IPS DF 6.9 (cell line): Measurements from ENCODE around the gene EP300.

ENCODE experiments used
- DNase-seq: peaks from one replicate; pipeline ENCODE4 v3.0.0-alpha.2; 2013; ENCODE audit warnings: low read depth, low spot score
- H3K27ac ChIP-seq: one replicate; pipeline ENCODE4 v1.5.1; 2013; ENCODE audit warnings: low read length, control low read depth
- H3K27me3 ChIP-seq: 2 replicates; pipeline ENCODE4 v1.6.1; 2013; ENCODE audit warnings: mild to moderate bottlenecking, low read length; ENCODE audit not compliant: control insufficient read depth, insufficient read depth
- H3K36me3 ChIP-seq: 2 replicates; pipeline ENCODE4 v1.6.1; 2013; ENCODE audit warnings: low read length; ENCODE audit not compliant: control insufficient read depth, insufficient read depth
- H3K4me1 ChIP-seq: 2 replicates; pipeline ENCODE4 v1.6.1; 2013; ENCODE audit warnings: low read length; ENCODE audit not compliant: control insufficient read depth, insufficient read depth
- H3K4me3 ChIP-seq: 2 replicates; pipeline ENCODE4 v1.5.1; 2013; ENCODE audit warnings: mild to moderate bottlenecking, low read length
- H3K9me3 ChIP-seq: 2 replicates; pipeline ENCODE4 v1.6.1; 2013; ENCODE audit warnings: low read length, inconsistent platforms; ENCODE audit not compliant: control insufficient read depth, insufficient read depth
- WGBS: extraction: QIAGEN DNeasy Blood & Tissue Kit; methylation state at CpG from one replicate; pipeline ENCODE4 v1.1.7; 2013; ENCODE audit warnings: mixed read lengths, missing lambda C conversion rate; ENCODE audit not compliant: insufficient read length, insufficient coverage; 5-methylcytosine and 5-hydroxymethylcytosine counted together

The EP300 gene

DNA sequence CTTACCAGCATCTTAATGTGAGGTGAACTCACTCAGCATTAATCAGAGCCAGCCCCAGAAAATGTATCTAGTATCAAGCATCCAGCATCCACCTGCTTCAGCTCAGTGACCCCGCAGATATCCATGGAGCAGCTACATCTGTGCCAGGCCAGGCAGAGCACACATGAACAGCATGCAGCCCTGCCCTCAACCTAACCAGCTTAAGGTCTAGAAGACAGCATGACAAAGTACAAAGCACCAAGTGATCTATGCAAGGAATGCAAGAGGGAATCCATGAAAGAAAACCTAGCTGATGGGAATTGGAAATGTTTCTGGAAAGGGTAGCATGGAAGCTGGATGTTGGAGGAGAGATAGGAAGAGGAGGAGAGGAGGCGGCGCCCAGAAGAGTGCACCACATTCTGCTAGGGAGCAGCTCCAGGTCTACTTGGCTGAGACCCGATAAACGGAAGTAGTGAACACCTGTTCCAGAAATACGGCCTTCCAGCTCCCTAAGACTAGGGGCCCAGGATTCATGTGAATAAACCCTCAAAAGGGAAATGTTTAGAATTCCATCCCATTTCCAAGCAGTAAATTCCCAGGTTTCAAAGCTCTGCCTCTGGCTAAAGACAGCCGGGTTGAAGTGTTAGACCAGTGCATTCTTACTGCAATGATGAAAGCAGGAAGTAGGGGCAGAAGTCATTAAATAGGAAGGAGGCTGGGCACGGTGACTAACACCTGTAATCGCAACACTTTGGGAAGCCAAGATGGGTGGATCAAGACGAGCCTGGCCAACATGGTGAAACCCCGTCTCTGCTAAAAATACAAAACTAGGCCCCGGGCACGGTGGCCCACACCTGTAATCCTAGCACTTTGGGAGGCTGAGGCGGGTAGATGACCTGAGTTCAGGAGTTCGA lies 89.2 kb downstream of the EP300 start:
- Histone ChIP-seq H3K4me3 (no peak overlapping the region), H3K4me1 (peaks cover 2% of the 10 kb centered on the region; the same call in 1 of the 2 replicates), H3K27me3 (no peaks in the 10 kb centered on the region), H3K36me3 (peaks cover 21% of the 10 kb centered on the region), H3K27ac (no peak overlapping the region), H3K9me3 (no peaks in the 10 kb centered on the region)
- DNase-seq = no peak
- no CpG with 5 or more reads among the region's 15 CpGs for WGBS

DNA sequence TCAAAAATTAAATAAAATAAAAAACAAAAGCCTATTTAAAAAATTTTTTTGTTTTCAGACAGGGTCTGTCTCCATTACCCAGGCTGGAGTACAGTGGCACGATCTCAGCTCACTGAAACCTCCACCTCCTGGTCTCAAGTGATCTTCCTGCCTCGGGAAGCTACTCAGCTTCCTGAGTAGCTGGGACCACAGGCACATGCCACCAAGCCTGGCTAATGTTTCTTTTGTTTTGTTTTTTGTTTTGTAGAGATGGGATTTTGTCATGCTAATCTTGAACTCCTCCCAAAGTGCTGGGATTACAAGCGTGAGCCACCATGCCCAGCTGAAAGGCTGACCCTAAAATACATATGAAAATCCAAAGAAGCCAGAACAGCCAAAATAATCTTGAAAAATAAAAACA lies 92.3 kb downstream of the EP300 start:
- Histone ChIP-seq H3K36me3 (no peaks in the 10 kb centered on the region), H3K4me1 (0 out of 2 replicates have a peak, but pooled peaks cover 2% of the 10 kb centered on the region), H3K4me3 (no peak overlapping the region), H3K9me3 (no peaks in the 10 kb centered on the region), H3K27ac (no peak overlapping the region), H3K27me3 (no peaks in the 10 kb centered on the region)
- DNase-seq = peak; percentile 52
- WGBS = no CpG with 5 or more reads among the region's 3 CpGs

DNA sequence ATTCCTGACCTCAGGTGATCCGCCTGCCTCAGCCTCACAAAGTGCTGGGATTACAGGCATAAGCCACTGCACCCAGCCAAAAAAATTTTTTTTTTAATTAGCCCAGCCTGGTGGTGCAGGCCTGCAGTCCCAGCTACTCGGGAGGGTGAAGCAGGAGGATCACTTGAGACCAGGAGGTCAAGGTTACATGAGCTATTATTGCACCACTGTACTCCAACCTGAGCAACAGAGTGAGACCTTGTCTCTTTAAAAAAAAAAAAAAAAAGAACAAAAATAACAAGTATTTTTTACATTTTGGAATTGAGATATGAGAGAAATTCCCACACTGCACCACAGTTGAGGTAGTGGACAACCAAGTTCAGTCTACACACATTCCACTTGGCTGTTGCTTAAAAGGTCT lies 99.1 kb downstream of the EP300 start:
- Histone ChIP-seq H3K4me3 (no peak overlapping the region), H3K27ac (no peak overlapping the region), H3K27me3 (no peaks in the 10 kb centered on the region), H3K36me3 (no peaks in the 10 kb centered on the region), H3K9me3 (no peaks in the 10 kb centered on the region), H3K4me1 (no peaks in the 10 kb centered on the region)
- no peak for DNase-seq
- no CpG with 5 or more reads among the region's 2 CpGs for WGBS

DNA sequence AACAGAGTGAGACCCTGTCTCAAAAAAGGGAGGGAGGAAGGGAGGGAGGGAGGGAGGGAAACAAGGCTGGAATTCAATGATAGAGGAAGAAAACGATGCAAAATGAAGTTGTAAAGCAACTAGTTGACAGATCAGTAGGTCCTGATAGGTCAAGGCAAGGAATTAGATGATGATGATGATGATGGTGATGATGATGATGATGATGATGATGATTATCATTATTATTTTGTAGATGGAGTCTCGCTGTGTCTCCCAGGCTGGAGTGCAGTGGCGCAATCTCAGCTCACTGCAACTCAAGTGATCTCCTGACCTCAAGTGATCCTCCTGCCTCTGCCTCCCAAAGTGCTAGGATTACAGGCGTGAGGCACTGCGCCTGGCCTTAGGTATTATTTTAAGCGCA lies 101.4 kb downstream of the EP300 start:
- Histone ChIP-seq H3K27me3 (no peaks in the 10 kb centered on the region), H3K4me1 (no peaks in the 10 kb centered on the region), H3K4me3 (no peak overlapping the region), H3K9me3 (no peaks in the 10 kb centered on the region), H3K36me3 (no peaks in the 10 kb centered on the region), H3K27ac (no peak overlapping the region)
- DNase-seq = no peak
- no CpG with 5 or more reads among the region's 6 CpGs for WGBS

DNA sequence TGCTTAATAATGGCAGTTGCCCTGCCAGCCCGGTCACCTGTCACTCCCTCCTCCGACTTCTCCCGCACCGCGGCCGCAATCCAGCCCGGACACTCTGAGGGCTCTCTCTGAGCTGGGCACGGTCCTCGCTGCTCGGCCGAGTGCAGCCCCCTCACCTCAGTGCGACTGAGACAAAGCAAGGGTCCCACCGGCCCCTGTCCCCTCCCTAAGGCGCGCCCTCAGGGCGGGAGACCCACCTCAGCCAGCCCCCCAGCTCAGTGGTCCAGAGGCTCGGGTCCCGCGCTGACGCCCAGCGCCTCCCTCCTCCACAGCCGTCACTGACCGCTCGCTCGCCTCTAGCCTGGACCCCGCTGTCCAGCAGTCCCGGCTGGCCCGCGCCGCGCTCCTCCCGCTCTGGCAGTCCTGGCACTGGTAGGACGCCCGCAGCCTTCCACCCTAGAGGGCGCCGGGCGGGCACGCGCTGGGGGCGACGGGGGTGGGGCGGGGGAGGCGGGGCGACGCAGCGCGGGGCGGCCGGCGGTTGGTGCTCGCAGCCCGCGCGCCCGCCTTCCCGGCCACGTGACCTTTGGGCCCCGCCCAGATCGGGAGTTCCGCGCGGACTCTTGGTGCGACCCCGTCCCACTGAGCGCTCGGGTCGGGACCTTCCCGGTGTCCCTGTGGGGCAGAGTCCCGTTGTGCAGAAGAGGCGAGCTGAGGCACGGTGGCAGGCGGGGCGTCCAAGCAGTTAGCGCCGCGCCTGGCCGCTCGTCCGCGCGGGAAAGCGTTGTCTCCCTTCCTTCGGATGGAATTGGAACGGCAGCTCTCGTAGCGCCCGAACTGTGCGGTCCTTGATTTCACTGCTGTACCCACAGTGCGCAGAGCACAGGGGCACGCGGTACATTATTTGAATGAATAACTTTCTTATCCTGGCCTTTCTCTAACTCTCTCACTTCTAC lies 104.9 kb downstream of the EP300 start:
- no peak for DNase-seq
- Histone ChIP-seq H3K27ac (no peak overlapping the region), H3K4me3 (peak overlapping the region; percentile 61; the same call in 1 of the 2 replicates), H3K9me3 (no peaks in the 10 kb centered on the region), H3K36me3 (no peaks in the 10 kb centered on the region), H3K4me1 (no peaks in the 10 kb centered on the region), H3K27me3 (no peaks in the 10 kb centered on the region)
- WGBS = no CpG with 5 or more reads among the region's 91 CpGs

DNA sequence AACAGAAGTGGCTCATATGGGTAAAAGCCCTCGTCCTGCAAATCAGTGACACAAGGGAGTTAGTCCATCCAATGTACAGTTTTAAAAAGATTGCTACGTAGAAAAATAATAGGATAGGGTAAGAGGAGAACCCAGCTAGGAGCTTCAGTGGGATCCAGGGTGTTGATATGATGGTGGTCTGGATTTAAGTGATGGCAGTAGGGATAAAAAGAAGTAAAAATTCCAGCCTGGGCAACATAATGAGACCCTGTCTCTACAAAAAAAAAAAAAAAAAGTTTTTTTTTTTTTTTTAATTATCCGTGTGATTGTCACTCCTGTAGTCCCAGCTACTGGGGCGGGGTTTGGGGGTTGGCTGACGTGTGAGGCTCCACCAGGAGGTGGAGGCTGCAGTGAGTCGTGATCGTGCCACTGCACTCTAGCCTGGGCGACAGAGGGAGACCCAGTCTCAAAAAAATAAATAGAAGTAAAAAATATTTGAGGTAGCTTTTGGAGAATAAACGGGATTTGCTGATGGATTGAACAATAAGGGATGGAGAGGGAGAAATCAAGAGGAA lies 105.7 kb downstream of the EP300 start:
- H3K4me3 ChIP-seq = no peak overlapping the region
- no peak for DNase-seq
- no CpG with 5 or more reads among the region's 9 CpGs for WGBS

DNA sequence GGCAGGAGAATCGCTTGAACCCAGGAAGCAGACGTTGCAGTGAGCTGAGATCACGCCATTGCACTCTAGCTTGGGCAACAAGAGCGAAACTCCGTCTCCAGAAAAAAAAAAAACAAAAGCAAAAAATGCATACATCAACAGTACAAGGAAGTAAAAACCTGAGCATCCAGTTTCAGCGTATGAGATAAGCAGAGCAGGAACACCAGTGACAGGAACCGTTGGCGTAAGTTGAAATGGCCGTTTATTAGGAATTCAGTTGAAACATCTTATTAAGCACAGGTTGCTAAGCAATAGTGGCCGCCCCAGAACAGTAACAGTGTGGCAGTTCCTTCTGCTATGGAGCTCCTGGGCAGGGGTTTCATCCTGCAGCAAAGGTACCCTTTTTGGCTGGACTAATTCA lies 108.7 kb downstream of the EP300 start:
- Histone ChIP-seq H3K4me1 (no peaks in the 10 kb centered on the region), H3K27ac (no peak overlapping the region), H3K36me3 (no peaks in the 10 kb centered on the region), H3K9me3 (no peaks in the 10 kb centered on the region), H3K27me3 (no peaks in the 10 kb centered on the region), H3K4me3 (no peak overlapping the region)
- DNase-seq = no peak
- no CpG with 5 or more reads among the region's 10 CpGs for WGBS

More for the DNA sequence above, 105.7 kb downstream of the EP300 start:
- Histone ChIP-seq H3K9me3 (no peaks in the 10 kb centered on the region), H3K27me3 (no peaks in the 10 kb centered on the region), H3K36me3 (no peaks in the 10 kb centered on the region), H3K4me1 (no peaks in the 10 kb centered on the region), H3K27ac (no peak overlapping the region)

DNA sequence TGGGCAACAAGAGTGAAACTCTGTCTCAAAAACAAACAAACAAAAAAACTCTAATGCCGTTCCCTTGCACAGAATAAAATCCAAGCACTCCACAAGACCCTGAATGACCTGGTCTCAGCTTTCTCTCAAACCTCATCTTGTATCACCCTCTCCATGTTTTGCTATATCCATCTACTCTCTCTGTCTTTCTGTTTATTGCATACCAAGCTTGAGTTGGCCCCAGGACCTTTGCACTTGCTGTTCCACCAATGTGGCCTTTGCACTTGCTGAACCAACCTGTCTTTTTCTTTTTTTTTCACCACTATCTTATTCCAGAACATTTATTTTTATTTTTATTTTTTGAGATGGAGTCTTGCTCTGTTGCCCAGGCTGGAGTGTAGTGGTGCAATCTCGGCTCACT lies 110.7 kb downstream of the EP300 start:
- no peak for DNase-seq
- no peak overlapping the region for H3K4me3 ChIP-seq
- WGBS = no CpG with 5 or more reads among the region's 2 CpGs
- H3K36me3 ChIP-seq = no peaks in the 10 kb centered on the region
- no peaks in the 10 kb centered on the region for H3K9me3 ChIP-seq
- no peaks in the 10 kb centered on the region for H3K27me3 ChIP-seq
- no peaks in the 10 kb centered on the region for H3K4me1 ChIP-seq
- H3K27ac ChIP-seq = no peak overlapping the region

DNA sequence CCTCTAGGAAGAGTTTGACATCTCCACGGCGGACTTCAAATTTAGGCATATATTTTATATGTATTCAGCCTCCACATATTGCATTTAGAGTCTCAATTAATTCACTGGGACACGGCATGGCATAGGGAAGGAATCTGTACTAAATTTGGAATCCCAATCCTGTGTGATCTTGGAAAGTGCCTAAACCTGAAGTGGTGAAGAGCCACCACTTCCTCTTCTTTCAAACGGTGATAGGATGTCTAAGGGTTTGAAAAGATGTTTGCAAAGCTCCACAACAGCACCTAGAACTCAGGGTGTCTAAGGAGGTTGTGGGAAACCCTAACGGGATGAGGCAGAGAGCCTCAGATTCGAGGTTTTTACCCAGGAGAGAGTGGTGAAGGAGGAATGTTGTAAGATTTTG lies 111.7 kb downstream of the EP300 start:
- H3K36me3 ChIP-seq = no peaks in the 10 kb centered on the region
- H3K4me1 ChIP-seq = no peaks in the 10 kb centered on the region
- H3K27me3 ChIP-seq = no peaks in the 10 kb centered on the region
- no peaks in the 10 kb centered on the region for H3K9me3 ChIP-seq
- no peak overlapping the region for H3K27ac ChIP-seq
- no peak for DNase-seq
- H3K4me3 ChIP-seq = no peak overlapping the region
- WGBS = no CpG with 5 or more reads among the region's 6 CpGs
